Mesendoderm (in vitro differentiated cells): ENCODE data around the gene USP14.

Experiments used
- DNase-seq: peaks from one replicate; pipeline ENCODE4 v3.0.0; 2013
- H2AK5ac ChIP-seq: 2 replicates; pipeline ENCODE4 v1.6.1; 2013; ENCODE audit warnings: low read length, inconsistent platforms
- H2BK120ac ChIP-seq: 2 replicates; pipeline ENCODE4 v1.6.1; 2013; ENCODE audit warnings: low read depth, mild to moderate bottlenecking, low read length, moderate library complexity, mixed read lengths
- H2BK15ac ChIP-seq: replicated peaks from 2 replicates; pipeline ENCODE4 v1.6.1; 2013; ENCODE audit warnings: low read depth, mild to moderate bottlenecking, moderate library complexity
- H2BK5ac ChIP-seq: 2 replicates; pipeline ENCODE4 v1.6.1; 2013; ENCODE audit warnings: low read length, inconsistent platforms
- H3K18ac ChIP-seq: 2 replicates; pipeline ENCODE4 v1.6.1; 2013; ENCODE audit warnings: mild to moderate bottlenecking, low read length, mixed read lengths
- H3K23ac ChIP-seq: one replicate; pipeline ENCODE4 v1.6.1; 2013; ENCODE audit warnings: low read length
- H3K27ac ChIP-seq: 2 replicates; pipeline ENCODE4 v1.5.1; 2013; ENCODE audit warnings: low read depth, mild to moderate bottlenecking, inconsistent platforms, low read length, moderate library complexity
- H3K27me3 ChIP-seq: 2 replicates; pipeline ENCODE4 v1.6.1; 2013; ENCODE audit warnings: low read length, control low read depth, mild to moderate bottlenecking, inconsistent platforms; ENCODE audit not compliant: insufficient read depth, poor library complexity
- H3K36me3 ChIP-seq: 2 replicates; pipeline ENCODE4 v1.6.1; 2013; ENCODE audit warnings: low read length, inconsistent platforms; ENCODE audit not compliant: control insufficient read depth, insufficient read depth
- H3K4ac ChIP-seq: one replicate; pipeline ENCODE4 v1.6.1; 2013; ENCODE audit warnings: low read depth, mild to moderate bottlenecking, low read length, moderate library complexity
- H3K4me1 ChIP-seq: 2 replicates; pipeline ENCODE4 v1.6.1; 2013; ENCODE audit warnings: low read depth, low read length, inconsistent platforms; ENCODE audit not compliant: control insufficient read depth
- H3K4me2 ChIP-seq: 2 replicates; pipeline ENCODE4 v1.6.1; 2013; ENCODE audit warnings: low read length
- H3K4me3 ChIP-seq: 2 replicates; pipeline ENCODE4 v1.5.1; 2013; ENCODE audit warnings: mild to moderate bottlenecking, low read length
- H3K56ac ChIP-seq: one replicate; pipeline ENCODE4 v1.6.1; 2013; ENCODE audit warnings: low read length
- H3K79me1 ChIP-seq: 2 replicates; pipeline ENCODE4 v1.6.1; 2013; ENCODE audit warnings: low read length, inconsistent platforms
- H3K79me2 ChIP-seq: 2 replicates; pipeline ENCODE4 v1.6.1; 2013; ENCODE audit warnings: mild to moderate bottlenecking, low read length; ENCODE audit not compliant: control insufficient read depth, insufficient read depth
- H3K9ac ChIP-seq: 2 replicates; pipeline ENCODE4 v1.6.1; 2013; ENCODE audit warnings: low read length, inconsistent platforms
- H4K5ac ChIP-seq: one replicate; pipeline ENCODE4 v1.6.1; 2013; ENCODE audit warnings: low read length
- H4K8ac ChIP-seq: one replicate; pipeline ENCODE4 v1.6.1; 2013; ENCODE audit warnings: low read depth, mild to moderate bottlenecking, control low read depth, low read length, moderate library complexity
- WGBS: extraction: QIAGEN DNeasy Blood & Tissue Kit; methylation state at CpG from one replicate; pipeline ENCODE4 v1.1.7; 2013; ENCODE audit warnings: low lambda C conversion rate, missing lambda C conversion rate; ENCODE audit not compliant: insufficient coverage; ENCODE audit errors: extremely low coverage; 5-methylcytosine and 5-hydroxymethylcytosine counted together

The USP14 gene

DNA sequence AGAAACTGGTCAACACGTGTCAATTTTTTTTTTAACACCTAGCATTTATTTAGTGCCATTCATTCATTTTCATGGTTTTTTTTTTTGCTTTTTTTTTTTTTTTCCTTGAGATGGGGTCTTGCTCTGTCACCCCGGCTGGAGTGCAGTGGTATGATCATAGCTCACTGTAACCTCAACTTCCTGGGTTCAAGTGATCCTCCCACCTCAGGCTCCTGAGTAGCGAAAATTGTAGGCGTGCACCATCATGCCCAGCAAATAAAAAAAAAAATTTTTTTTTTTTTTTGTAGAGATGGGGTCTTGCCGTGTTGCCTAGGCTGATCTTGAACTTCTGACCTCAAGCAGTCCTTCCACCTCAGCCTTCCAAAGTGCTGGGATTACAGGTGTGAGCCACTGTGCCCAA lies 21.1 kb downstream of the USP14 start:
- H2BK120ac ChIP-seq = no peak overlapping the region
- no peak overlapping the region for H3K27ac ChIP-seq
- no peak overlapping the region for H3K4ac ChIP-seq
- no peak overlapping the region for H4K8ac ChIP-seq
- H3K36me3 ChIP-seq = peaks cover 6% of the 10 kb centered on the region
- H3K4me3 ChIP-seq = no peak overlapping the region
- no peak overlapping the region for H3K18ac ChIP-seq
- H3K23ac ChIP-seq = no peak overlapping the region
- DNase-seq = no peak
- H3K4me2 ChIP-seq = no peak overlapping the region
- WGBS = no CpG with 5 or more reads among the region's 5 CpGs
- H2AK5ac ChIP-seq = no peak overlapping the region
- no peak overlapping the region for H3K56ac ChIP-seq
- H3K79me2 ChIP-seq = peaks cover 4% of the 10 kb centered on the region
- no peaks in the 10 kb centered on the region for H3K4me1 ChIP-seq
- H3K79me1 ChIP-seq = peaks cover 4% of the 10 kb centered on the region
- no peak overlapping the region for H2BK5ac ChIP-seq
- no peak overlapping the region for H3K9ac ChIP-seq
- H2BK15ac ChIP-seq = no peak overlapping the region
- H4K5ac ChIP-seq = no peak overlapping the region
- H3K27me3 ChIP-seq = no peaks in the 10 kb centered on the region

- Histone ChIP-seq H2BK120ac (no peak overlapping the region), H3K4ac (no peak overlapping the region), H3K9ac (no peak overlapping the region), H3K79me2 (no peaks in the 10 kb centered on the region), H3K4me2 (no peak overlapping the region), H4K5ac (no peak overlapping the region), H2AK5ac (no peak overlapping the region), H3K79me1 (peaks cover 4% of the 10 kb centered on the region), H3K23ac (no peak overlapping the region), H4K8ac (no peak overlapping the region), H2BK5ac (no peak overlapping the region), H3K27ac (no peak overlapping the region), H3K27me3 (no peaks in the 10 kb centered on the region), H3K4me3 (no peak overlapping the region), H3K56ac (no peak overlapping the region), H3K4me1 (no peaks in the 10 kb centered on the region), H3K18ac (no peak overlapping the region), H3K36me3 (peaks cover 6% of the 10 kb centered on the region), H2BK15ac (no peak overlapping the region)
- no peak for DNase-seq
These were observed 23.4 kb downstream of the USP14 start for GRCh38 chr18:181711-182110.

- H2BK120ac ChIP-seq = no peak overlapping the region
- H3K9ac ChIP-seq = no peak overlapping the region
- no peaks in the 10 kb centered on the region for H3K79me2 ChIP-seq
- H3K36me3 ChIP-seq = peaks cover 6% of the 10 kb centered on the region
- no peak overlapping the region for H3K4ac ChIP-seq
- H3K4me1 ChIP-seq = no peaks in the 10 kb centered on the region
- peaks cover 4% of the 10 kb centered on the region for H3K79me1 ChIP-seq
- H2AK5ac ChIP-seq = no peak overlapping the region
- no peak overlapping the region for H2BK15ac ChIP-seq
- H4K8ac ChIP-seq = no peak overlapping the region
- H3K27ac ChIP-seq = no peak overlapping the region
- no peak overlapping the region for H3K23ac ChIP-seq
- H4K5ac ChIP-seq = no peak overlapping the region
- no peak for DNase-seq
- H3K4me3 ChIP-seq = no peak overlapping the region
- H3K4me2 ChIP-seq = no peak overlapping the region
- H3K56ac ChIP-seq = no peak overlapping the region
- H3K27me3 ChIP-seq = no peaks in the 10 kb centered on the region
- no peak overlapping the region for H2BK5ac ChIP-seq
- no peak overlapping the region for H3K18ac ChIP-seq
- WGBS = no CpG with 5 or more reads among the region's 1 CpG
These were observed 25.4 kb downstream of the USP14 start for GRCh38 chr18:183769-184168.

DNA sequence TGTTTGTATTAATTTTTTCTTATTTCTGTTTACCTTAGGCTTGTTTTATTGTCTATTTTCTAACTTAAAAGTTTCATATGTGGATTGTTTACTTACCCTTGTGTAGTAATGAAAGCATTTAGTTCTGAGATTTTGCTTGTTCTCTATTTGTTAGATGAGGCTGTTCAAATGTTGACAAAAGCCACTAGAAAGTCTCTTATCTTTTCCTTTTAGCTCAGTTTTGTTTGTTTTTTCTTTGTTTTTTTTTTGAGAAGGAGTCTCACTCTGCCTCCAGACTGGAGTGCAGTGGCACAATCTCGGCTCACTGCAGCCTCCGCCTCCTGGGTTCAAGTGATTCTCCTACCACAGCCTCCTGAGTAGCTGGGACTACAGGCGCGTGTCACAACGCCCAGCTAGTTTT lies 30.9 kb downstream of the USP14 start:
- Histone ChIP-seq H2BK120ac (no peak overlapping the region), H3K9ac (no peak overlapping the region), H3K36me3 (no peaks in the 10 kb centered on the region), H3K4me1 (no peaks in the 10 kb centered on the region), H3K4ac (no peak overlapping the region), H3K4me2 (no peak overlapping the region), H3K56ac (no peak overlapping the region), H2BK5ac (no peak overlapping the region), H2AK5ac (no peak overlapping the region), H3K18ac (no peak overlapping the region), H2BK15ac (no peak overlapping the region), H4K5ac (no peak overlapping the region), H3K79me2 (no peaks in the 10 kb centered on the region), H3K4me3 (no peak overlapping the region), H3K27ac (no peak overlapping the region), H3K79me1 (no peaks in the 10 kb centered on the region), H4K8ac (no peak overlapping the region), H3K23ac (no peak overlapping the region), H3K27me3 (no peaks in the 10 kb centered on the region)
- DNase-seq = no peak
- no CpG with 5 or more reads among the region's 5 CpGs for WGBS

- Histone ChIP-seq H2BK5ac (no peak overlapping the region), H4K8ac (no peak overlapping the region), H2BK120ac (no peak overlapping the region), H3K4me2 (no peak overlapping the region), H3K4me1 (no peaks in the 10 kb centered on the region), H3K79me1 (peaks cover 2% of the 10 kb centered on the region), H3K4ac (no peak overlapping the region), H2AK5ac (no peak overlapping the region), H3K27ac (no peak overlapping the region), H4K5ac (no peak overlapping the region), H3K9ac (no peak overlapping the region), H3K56ac (no peak overlapping the region), H3K27me3 (no peaks in the 10 kb centered on the region), H3K36me3 (no peaks in the 10 kb centered on the region), H3K4me3 (no peak overlapping the region), H2BK15ac (no peak overlapping the region), H3K23ac (no peak overlapping the region), H3K18ac (no peak overlapping the region), H3K79me2 (no peaks in the 10 kb centered on the region)
- WGBS = no CpG with 5 or more reads among the region's 1 CpG
- DNase-seq = no peak
These were observed 33.4 kb downstream of the USP14 start for GRCh38 chr18:191725-192124.

DNA sequence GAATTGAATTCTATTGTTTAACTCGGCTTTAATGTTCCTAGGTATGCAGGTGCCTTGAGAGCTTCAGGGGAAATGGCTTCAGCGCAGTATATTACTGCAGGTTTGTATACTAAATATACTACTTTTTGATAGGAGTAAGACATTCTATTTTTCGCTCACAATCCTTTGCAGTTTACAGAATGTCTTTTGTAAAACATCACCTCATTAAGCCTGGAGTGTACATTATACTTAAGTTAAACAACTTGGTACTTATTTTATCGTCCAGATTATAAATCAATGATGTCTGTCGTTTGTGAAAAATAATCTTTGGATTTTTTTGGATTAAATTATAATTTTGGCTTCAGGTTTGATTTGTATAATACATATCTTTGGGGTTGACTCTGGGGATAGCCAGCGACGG lies 34.4 kb downstream of the USP14 start:
- H3K4me2 ChIP-seq = no peak overlapping the region

More for the DNA sequence above, 34.4 kb downstream of the USP14 start:
- no peak overlapping the region for H3K4ac ChIP-seq
- H3K4me1 ChIP-seq = no peaks in the 10 kb centered on the region
- no peak for DNase-seq
- H2AK5ac ChIP-seq = no peak overlapping the region
- no peaks in the 10 kb centered on the region for H3K79me2 ChIP-seq
- H3K4me3 ChIP-seq = no peak overlapping the region
- no peak overlapping the region for H3K23ac ChIP-seq
- peaks cover 2% of the 10 kb centered on the region for H3K79me1 ChIP-seq
- no peak overlapping the region for H2BK15ac ChIP-seq
- no peak overlapping the region for H3K18ac ChIP-seq
- no peaks in the 10 kb centered on the region for H3K36me3 ChIP-seq
- no peak overlapping the region for H3K56ac ChIP-seq
- no peak overlapping the region for H3K9ac ChIP-seq
- no peak overlapping the region for H4K8ac ChIP-seq
- no peak overlapping the region for H2BK5ac ChIP-seq
- H4K5ac ChIP-seq = no peak overlapping the region
- H3K27ac ChIP-seq = no peak overlapping the region
- no peaks in the 10 kb centered on the region for H3K27me3 ChIP-seq
- no CpG with 5 or more reads among the region's 7 CpGs for WGBS
- H2BK120ac ChIP-seq = no peak overlapping the region
